PC-9 (cell line): Measurements from ENCODE around the gene AOAH.

Experiments
- CTCF ChIP-seq: fragments of 200-600 bp; sonication (generic); conservative IDR thresholded peaks from 2 replicates; pipeline ENCODE4 v1.6.1; 2017; ENCODE audit warnings: mixed run types, antibody characterized with exemption, mild to moderate bottlenecking, moderate library complexity
- EZH2 ChIP-seq: fragments of 200-600 bp; sonication (generic); IDR thresholded peaks from 2 replicates; pipeline ENCODE4 v1.8.0; 2017; ENCODE audit warnings: antibody characterized with exemption, low read depth

DNA sequence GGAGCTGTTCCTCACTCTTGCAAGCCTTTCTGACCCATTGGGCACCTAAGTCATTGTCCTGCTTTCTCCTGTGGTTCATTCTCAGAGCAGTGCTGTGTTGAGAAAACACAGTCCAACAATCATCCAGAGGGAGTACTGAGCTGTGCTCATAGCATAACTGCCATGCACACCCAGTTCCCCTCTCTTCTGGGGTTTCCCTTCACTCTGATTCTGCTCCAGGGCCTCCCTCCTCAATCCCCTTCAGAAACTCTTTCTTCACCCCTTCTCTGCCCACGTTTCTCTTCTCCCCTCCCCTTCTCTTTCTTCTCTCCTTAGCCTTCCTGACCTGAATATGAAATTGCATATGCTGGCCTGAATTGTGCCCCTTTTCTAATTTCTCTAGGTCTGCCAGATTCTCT, 155.8 kb downstream of the AOAH start:
- TF ChIP-seq CTCF (no peak), EZH2 (no peak)
